ENCODE measurements around the gene AHNAK. TPM values are rescaled to one million over a fixed set of nuclear protein-coding genes. Genes with fewer than 3 reads are reported as not detected.
"Not testable (repeated sequence)": the region's sequence is repeated elsewhere in the genome, so short reads cannot be mapped to it uniquely, and the experiment has no call there.

AHNAK gene
- polyA plus RNA-seq, 1 donor = 359 TPM

DNA sequence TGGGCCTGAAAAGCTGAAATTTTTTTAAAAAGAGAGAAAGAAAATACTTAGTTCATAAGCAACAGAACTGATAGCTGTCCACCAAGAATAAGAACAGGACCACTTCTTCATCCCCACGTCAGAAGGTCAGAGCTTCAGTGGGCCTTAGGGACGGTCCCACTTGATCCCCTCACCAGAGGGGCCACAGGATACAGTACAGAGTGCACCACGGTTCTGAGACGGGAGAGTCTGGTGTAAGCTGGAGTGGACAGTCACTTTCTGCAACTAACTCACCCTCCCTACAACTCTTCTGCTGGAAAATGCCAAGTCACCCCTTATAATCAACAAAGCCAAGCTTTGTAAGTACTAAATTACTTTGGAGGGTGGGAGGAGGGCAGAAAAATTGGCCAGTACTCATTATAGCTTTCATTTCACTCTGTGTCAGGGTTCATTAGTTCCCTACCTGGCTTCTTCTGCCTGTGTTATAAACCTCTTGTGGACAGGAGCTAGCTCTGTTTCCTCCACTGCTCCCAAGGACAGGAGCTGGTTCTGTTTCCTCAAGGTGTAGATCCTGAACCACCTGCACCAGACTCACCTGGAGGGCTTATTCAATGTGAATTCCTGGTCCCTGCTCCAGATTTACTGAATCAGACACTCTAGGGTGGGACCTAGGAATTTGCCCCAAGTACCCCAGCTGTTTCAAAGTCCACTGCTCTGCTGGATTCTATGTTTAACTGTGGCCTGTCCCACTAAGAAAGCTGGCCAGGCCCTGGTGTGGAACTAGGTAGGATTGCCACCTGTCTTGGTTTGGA is 88.2 kb downstream of the AHNAK start:
- DNase-seq = no peak

DNA sequence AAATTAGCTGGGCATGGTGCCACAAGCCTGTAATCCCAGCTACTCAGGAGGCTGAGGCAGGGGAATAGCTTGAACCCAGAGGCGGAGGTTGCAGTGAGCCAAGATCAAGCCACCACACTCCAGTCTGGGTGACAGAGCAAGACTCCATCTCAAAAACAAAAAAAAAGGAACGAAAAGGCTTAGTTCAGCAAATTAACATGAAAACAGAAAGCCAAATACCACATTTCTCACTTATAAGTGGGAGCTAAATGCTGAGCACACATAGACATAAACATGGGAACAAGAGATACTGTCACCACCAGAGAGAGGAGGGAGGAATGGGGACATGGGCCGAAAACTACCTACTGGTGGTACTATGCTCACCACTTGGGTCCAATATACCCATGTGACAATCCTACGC is 89.1 kb downstream of the AHNAK start:
- DNase-seq = no peak

DNA sequence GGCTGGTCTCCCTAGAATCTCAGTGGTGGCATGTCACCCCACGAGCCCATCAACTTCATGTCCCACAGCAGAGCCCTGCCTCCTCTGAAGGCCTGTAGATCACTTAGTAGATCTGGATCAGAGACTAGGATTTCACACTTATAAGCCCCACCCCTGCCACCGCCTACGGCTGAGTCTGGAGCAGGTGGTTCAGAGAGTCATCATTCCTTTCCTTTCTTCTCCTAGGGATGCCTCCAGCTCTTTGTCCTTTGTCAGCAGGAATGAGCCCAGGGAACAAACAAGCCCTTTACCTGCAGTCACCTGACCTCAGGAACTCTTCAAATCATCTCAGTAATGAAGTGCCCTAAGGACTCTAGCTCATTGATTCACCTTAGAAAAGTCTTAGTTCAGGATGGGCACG is 90.0 kb downstream of the AHNAK start:
- no peak for DNase-seq

DNA sequence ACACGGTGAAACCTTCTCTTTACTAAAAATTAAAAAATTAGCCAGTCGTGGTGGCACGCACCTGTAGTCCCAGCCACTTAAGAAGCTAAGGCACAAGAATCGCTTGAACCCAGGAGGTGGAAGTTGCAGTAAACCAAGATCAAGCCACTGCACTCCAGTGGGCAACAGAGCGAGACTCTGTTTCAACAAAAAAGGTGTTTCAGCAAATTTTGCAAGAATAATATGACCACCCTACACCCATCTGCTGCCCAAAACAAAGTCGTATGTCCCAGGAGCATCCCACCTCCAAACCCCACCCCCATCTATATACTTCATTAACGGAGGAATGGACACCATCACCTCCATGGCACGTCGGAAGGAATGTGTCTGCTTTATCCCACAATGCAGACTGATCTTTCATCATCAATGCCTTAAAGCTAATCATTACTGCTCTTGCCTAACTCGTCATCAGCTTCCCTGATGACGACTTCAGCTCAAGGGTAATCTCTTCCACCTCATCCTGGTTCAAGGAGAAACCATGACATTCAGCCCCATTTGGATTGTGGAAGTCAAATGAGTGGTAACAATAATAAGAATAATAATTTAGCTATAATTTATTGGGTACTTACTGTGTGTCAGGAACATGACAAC is 93.7 kb downstream of the AHNAK start:
- DNase-seq = no peak

DNA sequence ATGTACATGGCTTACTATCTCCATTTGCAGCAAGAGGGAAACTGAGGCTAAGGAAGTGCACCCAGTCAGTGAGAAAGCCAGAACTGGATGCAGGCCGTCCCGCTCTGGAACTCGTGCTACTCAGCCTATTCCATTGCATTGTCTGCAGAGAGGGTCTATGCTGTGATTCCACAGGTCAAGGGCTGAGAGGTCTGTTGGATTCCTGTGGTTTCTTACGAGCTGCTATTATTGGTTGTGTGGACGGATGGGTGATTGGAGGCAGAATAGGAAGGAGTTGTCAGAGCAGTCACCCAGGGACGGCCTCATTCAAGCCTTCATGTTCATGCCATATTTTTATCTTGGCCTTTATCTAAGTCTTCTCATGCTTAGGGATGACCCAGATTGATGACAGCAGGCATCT is 94.3 kb downstream of the AHNAK start:
- DNase-seq = no peak

DNA sequence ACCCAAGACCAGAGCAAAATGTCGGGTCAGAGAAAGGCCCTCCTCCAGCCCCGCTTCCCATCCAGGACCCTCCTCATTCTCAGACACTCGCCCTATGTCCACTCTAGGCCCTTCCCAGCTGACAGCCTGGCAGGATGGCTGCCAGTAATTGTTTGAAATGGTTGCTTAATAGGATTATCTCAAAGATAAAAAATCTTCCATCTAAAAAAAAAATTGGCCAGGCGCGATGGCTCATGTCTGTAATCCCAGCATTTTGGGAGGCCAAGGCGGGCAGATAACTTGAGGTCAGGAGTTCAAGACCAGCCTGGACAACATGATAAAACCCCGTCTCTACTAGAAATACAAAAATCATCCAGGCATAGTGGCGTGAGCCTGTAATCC is 95.4 kb downstream of the AHNAK start:
- DNase-seq = no peak

DNA sequence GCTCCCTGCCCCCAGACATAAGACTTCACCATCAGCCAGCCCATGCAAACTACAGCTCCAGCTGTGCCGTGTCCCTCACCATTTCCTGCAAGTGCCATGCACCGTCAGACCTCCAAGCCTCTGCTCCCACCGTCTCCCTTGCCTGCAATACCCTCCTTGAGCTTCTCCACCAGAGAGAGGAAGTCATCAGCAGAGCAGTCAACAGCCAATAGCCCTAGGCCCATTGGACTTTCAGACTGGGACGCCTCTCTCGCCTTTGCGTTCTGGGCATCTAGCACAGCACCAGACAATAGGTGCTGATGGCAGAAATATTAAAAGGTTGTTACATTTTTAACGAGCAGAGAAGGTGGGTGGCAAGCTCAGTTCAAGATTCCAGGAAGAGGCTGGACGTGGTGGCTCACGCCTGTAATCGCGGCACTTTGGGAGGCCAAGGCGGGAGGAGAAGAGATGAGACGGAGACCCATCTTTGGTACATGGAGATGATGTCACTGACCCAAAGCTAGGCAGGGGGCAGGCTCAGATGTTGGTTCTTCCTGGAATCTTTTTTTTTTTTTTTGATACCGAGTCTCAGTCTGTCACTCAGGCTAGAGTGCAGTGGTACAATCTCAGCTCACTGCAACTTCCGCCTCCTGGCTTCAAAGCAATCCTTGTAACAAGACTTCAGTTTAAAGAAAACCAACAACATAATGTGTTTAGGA is 95.9 kb downstream of the AHNAK start:
- DNase-seq = no peak

DNA sequence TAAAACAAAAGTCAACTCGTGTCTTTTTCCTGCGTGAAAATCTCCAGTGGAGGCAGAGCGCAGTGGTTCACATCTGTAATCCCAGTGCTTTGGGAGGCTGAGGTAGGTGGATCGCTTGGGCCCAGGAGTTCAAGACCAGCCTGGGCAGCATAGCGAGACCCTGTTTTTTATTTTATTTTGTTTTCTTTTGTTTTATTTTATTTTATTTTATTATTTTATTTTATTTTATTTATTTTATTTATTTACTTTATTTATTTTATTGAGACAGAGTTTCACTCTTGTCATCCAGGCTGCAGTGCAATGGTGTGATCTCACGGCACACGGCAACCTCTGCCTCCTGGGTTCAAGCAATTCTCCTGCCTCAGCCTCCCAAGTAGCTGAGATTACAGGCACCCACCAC is 96.7 kb downstream of the AHNAK start:
- not testable (repeated sequence) for DNase-seq

DNA sequence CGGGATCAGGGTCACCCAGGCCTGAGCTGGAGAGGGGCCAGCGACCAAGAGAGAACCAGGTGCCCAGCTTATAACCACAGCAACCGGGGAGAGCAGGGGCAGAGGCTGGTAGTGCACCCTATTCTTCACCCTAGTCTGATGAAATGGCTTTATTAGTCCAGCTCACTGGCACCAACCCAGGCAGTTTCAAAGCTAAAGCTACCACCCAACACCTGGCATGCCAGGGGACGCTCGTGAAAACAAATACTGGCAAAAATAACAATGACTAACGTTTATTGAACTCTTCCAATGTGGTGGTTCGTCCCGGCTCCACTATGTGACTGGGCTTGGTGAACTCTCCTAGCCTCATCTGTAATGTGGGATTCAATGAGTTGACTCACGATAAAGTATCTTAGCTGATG is 97.2 kb downstream of the AHNAK start:
- DNase-seq = no peak

DNA sequence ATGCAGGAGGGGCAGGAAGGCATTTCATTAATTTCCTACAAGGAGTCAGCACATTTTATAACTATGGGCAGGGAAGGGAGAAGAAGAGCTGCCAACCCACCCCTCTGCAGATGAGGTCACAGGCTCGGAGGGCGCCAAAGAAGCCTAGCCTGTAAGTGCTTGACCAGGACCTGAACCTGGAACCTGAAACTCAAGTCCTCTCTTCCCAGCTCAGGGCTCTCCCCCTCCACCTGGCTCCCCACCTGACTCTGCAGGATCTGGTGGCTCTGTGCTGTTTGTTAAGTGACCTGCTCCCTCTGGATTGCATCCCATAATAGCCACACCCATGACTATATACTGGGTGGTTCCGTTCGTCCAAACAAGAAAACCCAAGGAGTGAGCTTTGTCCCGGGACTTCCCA is 100.5 kb downstream of the AHNAK start:
- DNase-seq = no peak

DNA sequence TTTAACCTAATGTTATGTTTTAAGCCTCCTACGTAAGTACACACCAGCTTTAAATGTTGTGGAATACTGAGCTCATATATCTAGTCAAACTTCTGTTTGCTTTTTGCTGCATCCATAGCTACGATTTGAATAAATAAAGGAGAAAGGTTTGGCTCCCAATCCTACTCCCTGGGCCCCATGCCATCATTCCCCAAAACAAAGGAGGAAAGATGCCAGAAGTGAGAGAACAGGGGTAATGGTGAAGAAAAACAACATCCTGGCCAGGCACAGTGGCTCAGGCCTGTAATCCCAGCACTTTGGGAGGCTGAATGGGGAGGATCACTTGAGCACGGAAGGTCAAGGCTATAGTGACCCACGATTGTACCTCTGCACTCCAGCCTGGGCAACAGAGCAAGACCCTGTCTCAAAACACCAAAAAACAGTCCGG is 101.3 kb downstream of the AHNAK start:
- DNase-seq = peak; percentile 83

DNA sequence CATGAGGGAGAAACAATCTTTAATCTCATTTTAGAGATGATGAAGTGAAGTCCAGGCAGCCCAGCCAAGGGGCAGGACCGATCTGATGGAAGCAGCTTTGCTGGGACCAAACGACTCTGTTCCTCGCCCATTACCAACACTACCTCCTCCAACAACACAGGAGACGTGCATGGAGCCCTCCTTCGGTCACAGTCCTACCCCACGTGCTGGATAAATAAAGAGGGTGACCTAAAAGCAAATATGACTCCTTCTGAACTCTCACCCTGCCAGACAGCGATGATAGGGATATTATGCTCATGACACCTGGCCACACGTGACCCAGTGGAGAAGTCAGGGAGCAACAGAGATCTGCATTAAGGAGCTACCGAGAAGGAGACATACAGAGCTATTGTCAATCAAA is 101.8 kb downstream of the AHNAK start:
- DNase-seq = no peak

DNA sequence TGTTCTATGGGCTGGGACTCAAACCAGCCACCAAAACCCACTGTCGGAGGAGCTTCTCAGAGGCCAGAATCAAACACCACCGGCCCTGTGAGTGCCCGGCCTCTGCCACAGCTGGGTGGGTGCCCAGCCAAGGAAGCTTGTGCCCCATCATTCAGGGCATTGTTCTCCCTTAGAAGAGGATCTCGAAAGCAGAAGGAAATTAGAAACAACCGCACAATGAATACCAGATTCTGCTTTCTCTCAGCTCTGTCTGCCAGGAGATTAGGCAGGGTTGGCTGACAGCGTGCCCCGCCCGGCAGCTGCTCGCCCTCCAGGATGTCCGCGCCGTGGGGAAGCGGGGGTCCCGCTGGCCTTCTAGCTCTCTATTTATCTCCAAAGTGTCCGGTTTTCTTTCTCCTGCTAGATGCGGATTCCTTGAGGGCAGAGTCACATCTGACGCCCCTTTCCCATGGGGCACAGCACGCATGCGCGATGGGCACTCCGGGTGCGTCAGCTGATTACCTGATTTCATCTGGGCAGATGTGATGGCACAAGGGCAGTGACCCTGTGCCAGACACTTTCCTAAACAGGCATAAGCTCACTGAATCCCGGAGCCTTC is 102.3 kb downstream of the AHNAK start:
- DNase-seq = peak; percentile 66

DNA sequence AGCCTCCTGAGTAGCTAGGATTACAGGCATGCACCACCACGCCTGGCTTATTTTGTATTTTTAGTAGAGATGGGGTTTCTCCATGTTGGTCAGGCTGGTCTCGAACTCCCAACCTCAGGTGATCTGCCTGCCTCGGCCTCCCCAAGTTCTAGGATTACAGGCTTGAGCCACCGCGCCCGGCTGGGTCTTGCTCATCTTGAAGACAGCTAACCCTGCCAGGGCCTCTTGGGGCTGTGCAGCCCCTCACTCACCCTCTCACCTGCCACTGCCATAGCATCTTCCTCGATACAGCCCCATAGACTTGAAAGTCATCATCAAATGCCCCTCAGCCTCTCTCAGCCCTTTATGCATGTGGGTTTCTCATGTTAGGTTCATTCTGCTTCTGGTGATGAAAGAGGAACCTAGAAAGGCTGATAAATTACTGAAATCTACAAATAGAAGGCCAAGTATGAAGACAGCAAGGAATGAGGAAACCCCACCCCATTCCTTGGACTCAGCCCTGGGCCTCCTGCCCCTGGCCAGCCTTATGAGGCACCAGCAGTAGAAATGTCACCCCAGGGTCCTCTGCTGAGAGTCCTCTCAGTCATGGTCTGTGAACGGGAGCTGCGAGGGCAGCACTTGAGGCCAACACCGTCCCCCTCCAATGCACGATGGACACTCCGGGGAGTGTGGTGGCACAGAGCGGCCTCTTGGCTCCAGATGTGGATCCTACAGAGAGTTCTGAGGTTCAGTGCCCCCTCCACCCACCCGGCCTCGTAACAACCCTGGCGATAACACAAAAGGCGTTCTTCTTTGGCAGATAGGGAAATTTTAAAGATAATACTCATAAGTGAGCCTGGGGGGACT is 103.0 kb downstream of the AHNAK start:
- no peak for DNase-seq

DNA sequence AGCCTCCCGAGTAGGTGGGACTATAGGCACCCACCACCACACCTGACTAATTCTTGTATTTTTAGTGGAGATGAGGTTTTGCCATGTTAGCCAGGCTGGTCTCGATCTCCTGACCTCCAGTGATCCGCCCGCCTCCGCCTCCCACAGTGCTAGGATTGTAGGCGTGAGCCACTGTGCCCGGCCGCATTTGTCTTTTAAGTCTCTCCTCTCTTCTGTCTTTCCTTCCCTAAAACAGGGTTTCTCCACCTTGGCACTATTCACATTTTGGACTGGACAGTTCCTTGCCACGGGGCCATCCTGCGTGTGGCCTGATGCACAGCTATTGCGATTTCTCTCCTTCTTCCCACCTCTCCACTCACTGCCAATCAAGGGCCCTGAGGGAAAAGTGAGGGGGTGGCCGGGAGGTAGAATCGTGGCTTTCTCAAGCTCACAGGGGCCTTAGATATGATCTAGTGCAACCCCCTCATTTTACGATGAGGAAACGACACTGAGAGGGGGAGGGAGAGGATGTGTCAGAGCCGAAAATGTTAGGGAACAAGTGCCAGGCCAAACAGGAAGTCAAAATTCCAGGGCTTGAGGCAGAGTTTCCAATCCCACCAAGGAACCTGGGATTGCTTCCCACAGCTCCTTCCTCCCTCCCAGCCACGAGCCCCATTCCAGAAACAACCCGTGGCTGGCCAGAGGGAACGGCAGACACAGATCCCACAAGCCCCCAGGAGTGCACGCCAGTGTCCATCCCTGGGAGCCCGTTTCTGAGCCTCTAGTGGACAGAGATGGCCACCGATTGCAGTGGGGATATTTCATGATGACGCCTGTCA is 106.6 kb downstream of the AHNAK start:
- peak; percentile 81 for DNase-seq

DNA sequence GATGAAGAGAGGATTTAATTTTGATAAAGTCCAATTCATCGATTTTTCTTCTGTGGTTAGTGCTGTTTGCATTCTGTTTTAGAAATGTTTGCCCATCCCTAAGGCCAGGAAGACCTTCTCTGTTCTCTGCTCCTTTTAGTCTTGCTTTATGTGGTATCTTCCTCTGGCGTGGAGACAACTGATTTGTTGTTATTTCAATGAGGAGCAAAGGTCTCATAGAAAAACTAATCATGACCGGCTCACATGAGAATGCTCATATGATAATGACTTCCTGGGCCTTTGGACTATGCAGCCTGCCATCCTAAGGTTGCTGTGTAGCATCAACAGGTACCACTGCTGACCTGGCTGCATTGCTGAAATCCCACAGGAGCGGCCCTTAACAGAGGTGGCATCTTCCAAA is 108.0 kb downstream of the AHNAK start:
- DNase-seq = no peak

DNA sequence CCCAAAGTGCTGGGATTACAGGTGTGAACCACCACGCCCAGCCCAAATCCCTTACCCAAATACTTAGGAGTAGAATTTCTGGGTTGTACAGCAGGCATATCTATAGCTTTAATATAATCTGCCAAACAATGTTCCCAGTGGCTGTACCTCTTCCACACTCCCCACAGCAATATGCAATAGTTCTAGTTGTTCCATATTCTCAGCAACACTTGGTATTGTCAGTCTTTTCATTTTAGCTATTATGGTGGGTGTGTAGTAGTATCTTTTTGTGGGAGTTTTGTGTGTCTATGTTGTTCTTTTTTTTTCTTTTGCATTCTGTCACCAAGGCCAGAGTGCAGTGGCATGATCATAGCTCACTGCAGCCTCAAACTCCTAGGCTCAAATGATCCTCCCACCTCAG is 109.0 kb downstream of the AHNAK start:
- DNase-seq = no peak

DNA sequence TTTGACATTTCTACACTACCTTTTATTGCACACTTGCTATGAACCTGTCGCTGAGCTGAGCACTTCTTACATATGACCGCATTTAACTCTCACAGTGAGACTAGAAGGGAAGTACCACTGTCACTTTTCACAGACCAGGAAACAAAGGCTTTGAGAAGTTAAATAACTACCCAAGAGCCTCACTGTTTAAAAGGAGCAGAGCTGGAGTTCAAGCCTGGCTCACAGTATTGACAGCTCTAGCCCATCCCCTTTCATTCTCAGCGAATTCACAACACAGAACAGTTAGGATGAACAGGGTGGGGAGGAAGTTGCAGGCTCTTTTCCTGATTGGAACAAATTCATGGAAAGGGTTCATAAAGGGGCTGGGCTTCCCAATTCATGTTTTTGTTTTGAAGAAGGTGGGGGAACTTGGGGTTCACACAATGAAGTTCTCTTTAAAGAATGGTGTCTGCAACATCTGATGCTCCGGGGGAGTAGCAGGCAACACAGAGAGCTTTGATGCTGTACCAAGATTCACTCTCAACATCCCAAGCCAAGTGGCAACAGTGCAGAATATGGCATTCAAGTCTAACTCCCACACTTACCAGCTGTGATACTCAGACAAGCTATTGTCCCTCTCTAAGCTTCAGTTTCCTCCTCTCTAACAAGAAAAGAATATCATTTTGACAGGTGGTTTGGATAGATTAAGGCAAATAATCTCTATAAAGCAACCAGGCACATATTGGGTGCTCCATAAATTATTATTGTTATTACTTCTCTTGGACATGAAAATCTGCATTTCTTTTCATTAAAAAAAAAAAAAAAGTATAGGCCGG is 110.6 kb downstream of the AHNAK start:
- no peak for DNase-seq

DNA sequence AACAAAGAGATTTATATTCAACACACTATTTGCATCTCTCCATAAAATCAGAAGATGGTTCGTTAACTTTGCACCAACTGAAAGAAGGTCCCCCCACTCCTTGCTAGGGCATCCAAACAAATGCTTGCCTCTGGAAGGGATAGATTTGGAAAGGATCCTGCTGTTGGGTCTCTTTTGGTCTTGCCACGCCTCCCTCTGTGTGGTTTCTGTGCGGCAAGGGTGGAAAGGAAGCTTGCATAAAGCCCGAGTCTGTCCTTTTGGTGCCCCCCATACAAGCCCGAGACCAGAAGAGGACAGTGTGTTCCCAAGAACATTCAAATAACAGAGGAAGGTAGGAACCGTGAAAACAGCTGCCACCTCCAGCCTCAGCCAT is 112.7 kb downstream of the AHNAK start:
- DNase-seq = no peak

DNA sequence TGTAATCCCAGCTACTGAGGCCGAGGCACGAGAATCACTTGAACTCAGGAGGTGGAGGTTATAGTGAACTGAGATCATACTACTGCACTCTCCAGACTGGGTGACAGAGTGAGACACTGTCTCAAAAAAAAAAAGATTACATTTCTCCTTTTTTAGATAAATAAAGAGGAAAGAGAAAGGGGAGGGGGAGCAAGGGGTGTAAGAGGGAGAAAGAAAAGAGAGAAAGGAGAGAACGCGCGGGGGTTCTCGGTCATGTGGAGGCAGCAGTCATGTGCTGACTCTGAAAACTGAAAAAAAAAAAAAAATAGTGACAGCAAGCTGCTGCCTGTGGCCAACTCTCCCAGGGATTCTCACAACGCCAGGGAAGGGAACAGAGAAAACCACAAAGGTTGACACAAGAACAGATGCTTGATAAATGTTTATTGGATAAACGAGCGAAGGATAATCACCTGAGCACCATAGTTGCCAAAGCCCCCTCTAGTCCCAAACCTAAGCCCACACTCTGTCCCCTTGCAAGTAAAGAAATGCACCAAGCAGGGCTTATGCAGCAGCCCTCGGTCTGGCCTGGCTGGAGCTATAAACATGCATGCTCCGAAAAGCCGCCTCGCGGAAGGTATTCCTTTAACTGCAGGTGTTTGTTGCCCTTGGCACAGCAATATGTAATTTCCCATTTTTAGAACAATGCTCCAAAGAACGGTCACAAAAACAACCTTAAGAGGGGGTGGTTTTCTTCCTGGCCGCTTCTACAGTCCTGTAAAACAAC is 113.3 kb downstream of the AHNAK start:
- DNase-seq = no peak

All from hindlimb muscle (tissue), 1 donor.